Cardiac muscle cell (in vitro differentiated cells and primary cell): Measurements from ENCODE around the gene SSUH2. TPM values are rescaled to one million over a fixed set of nuclear protein-coding genes. Genes with fewer than 3 reads are reported as not detected.

Experiments used
- DNase-seq, 2 donors: peaks; one replicate each; pipeline versions ENCODE4 v3.0.0 to v3.0.0-alpha.2; 2010 to 2017; ENCODE audit warnings: low read depth in 1 of 2, low spot score in 1 of 2
- H3K27ac ChIP-seq: fragments of 200-600 bp; sonication (generic); 2 replicates; pipeline ENCODE4 v1.5.1; 2016
- H3K27me3 ChIP-seq: fragments of 200-600 bp; sonication (generic); 2 replicates; pipeline ENCODE4 v1.6.0; 2016; ENCODE audit warnings: control low read depth
- H3K36me3 ChIP-seq: fragments of 200-600 bp; sonication (generic); 2 replicates; pipeline ENCODE4 v1.5.1; 2016; ENCODE audit warnings: control low read depth
- H3K4me1 ChIP-seq: fragments of 200-600 bp; sonication (generic); 2 replicates; pipeline ENCODE4 v1.8.1; 2017; ENCODE audit warnings: low read depth, mild to moderate bottlenecking, mixed run types
- H3K4me3 ChIP-seq: fragments of 200-600 bp; sonication (generic); 2 replicates; pipeline ENCODE4 v1.5.1; 2016; ENCODE audit warnings: mild to moderate bottlenecking
- H3K9me3 ChIP-seq: fragments of 200-600 bp; sonication (generic); 2 replicates; pipeline ENCODE4 v1.5.1; 2017; ENCODE audit warnings: low read depth, mild to moderate bottlenecking, control low read depth
- CTCF ChIP-seq: IDR thresholded peaks from 2 replicates; pipeline ENCODE4 v1.5.1; 2012; ENCODE audit warnings: low read depth, mild to moderate bottlenecking, low read length
- polyA plus RNA-seq: library from polyadenylated mRNA; unstranded; fragments of >200 nt; fragmentation: Nextera tagmentation; extraction: Ambion mirVana; gene quantifications from 2 replicates; pipeline ENCODE4 v1.2.1, GENCODE V29; 2016
- total RNA-seq: library from RNA; depleted of rRNA; stranded (reverse); fragments of >200 nt; gene quantifications from 2 replicates; pipeline ENCODE4 v1.2.3, GENCODE V29; 2016

SSUH2 gene
- total and polyA plus RNA-seq, 2 experiments from 2014 or later = 0.33 TPM; not detected in 1

- no peak overlapping the region for H3K27ac ChIP-seq
- no peak for DNase-seq
- H3K4me1 ChIP-seq = peaks cover 22% of the 10 kb centered on the region
- H3K9me3 ChIP-seq = no peaks in the 10 kb centered on the region
- H3K4me3 ChIP-seq = no peak overlapping the region
- H3K27me3 ChIP-seq = no peaks in the 10 kb centered on the region
- no peak for TF ChIP-seq CTCF
- no peaks in the 10 kb centered on the region for H3K36me3 ChIP-seq
Measured at GRCh38 chr3:8653800-8654408, 9.3 kb upstream of the SSUH2 start.

GRCh38 chr3:8652324-8652987, 7.9 kb upstream of the SSUH2 start:
- Histone ChIP-seq H3K4me1 (peaks cover 9% of the 10 kb centered on the region), H3K36me3 (no peaks in the 10 kb centered on the region), H3K4me3 (no peak overlapping the region), H3K27ac (no peak overlapping the region), H3K27me3 (no peaks in the 10 kb centered on the region), H3K9me3 (no peaks in the 10 kb centered on the region)
- no peak for TF ChIP-seq CTCF
- DNase-seq = no peak

- no peaks in the 10 kb centered on the region for H3K27me3 ChIP-seq
- peaks cover 9% of the 10 kb centered on the region for H3K4me1 ChIP-seq
- no peaks in the 10 kb centered on the region for H3K9me3 ChIP-seq
- no peak overlapping the region for H3K27ac ChIP-seq
- no peak for DNase-seq
- TF ChIP-seq CTCF = no peak
- H3K4me3 ChIP-seq = no peak overlapping the region
- no peaks in the 10 kb centered on the region for H3K36me3 ChIP-seq
Measured at GRCh38 chr3:8651418-8652323, 7.1 kb upstream of the SSUH2 start.

GRCh38 chr3:8650583-8651416, 6.2 kb upstream of the SSUH2 start:
- H3K4me1 ChIP-seq = peaks cover 3% of the 10 kb centered on the region
- H3K36me3 ChIP-seq = no peaks in the 10 kb centered on the region
- no peak for TF ChIP-seq CTCF
- DNase-seq = peak in 1 of 2 donors; percentile 30
- H3K9me3 ChIP-seq = no peaks in the 10 kb centered on the region
- no peak overlapping the region for H3K27ac ChIP-seq
- no peaks in the 10 kb centered on the region for H3K27me3 ChIP-seq
- no peak overlapping the region for H3K4me3 ChIP-seq

GRCh38 chr3:8649757-8650156, 5.2 kb upstream of the SSUH2 start:
- H3K9me3 ChIP-seq = no peaks in the 10 kb centered on the region
- H3K36me3 ChIP-seq = no peaks in the 10 kb centered on the region
- TF ChIP-seq CTCF = no peak
- DNase-seq = no peak
- no peak overlapping the region for H3K27ac ChIP-seq
- no peaks in the 10 kb centered on the region for H3K4me1 ChIP-seq
- no peaks in the 10 kb centered on the region for H3K27me3 ChIP-seq
- no peak overlapping the region for H3K4me3 ChIP-seq
